GM10266 (cell line): ENCODE results near the gene ETNK1.

Experiments used
- DNase-seq: peaks from one replicate; pipeline ENCODE4 v3.0.0; 2012; ENCODE audit errors: extremely low spot score
- CTCF ChIP-seq: IDR thresholded peaks from 2 replicates; pipeline ENCODE4 v1.5.1; 2012; ENCODE audit warnings: mild to moderate bottlenecking, low read depth; ENCODE audit not compliant: control insufficient read depth, insufficient read depth; ENCODE audit errors: missing control alignments

Gene ETNK1

GRCh38 chr12:22719745-22720144 is 94.8 kb downstream of the ETNK1 start:
- TF ChIP-seq CTCF: no peak

GRCh38 chr12:22722081-22722480 is 97.1 kb downstream of the ETNK1 start:
- no peak for DNase-seq
- TF ChIP-seq CTCF: no peak

More at GRCh38 chr12:22719745-22720144, 94.8 kb downstream of the ETNK1 start:
- DNase-seq: no peak

GRCh38 chr12:22722779-22723178 is 97.8 kb downstream of the ETNK1 start:
- TF ChIP-seq CTCF: no peak
- DNase-seq: no peak

- DNase-seq: no peak
- no peak for TF ChIP-seq CTCF
Observed at GRCh38 chr12:22728987-22729386, 104.0 kb downstream of the ETNK1 start.

- no peak for TF ChIP-seq CTCF
- DNase-seq: no peak
Observed at GRCh38 chr12:22729431-22729956, 104.5 kb downstream of the ETNK1 start.

- TF ChIP-seq CTCF: no peak
- no peak for DNase-seq
Observed at GRCh38 chr12:22729957-22730443, 105.0 kb downstream of the ETNK1 start.

GRCh38 chr12:22731236-22731635 is 106.3 kb downstream of the ETNK1 start:
- TF ChIP-seq CTCF: no peak
- DNase-seq: no peak
